Frontal cortex (tissue), 4 donors: ENCODE data around the gene DGKZ. TPM values are rescaled to one million over a fixed set of nuclear protein-coding genes. Genes with fewer than 3 reads are reported as not detected.
"Not testable (repeated sequence)": the region's sequence is repeated elsewhere in the genome, so short reads cannot be mapped to it uniquely, and the experiment has no call there.

Experiments
- DNase-seq, 2 donors: peaks; one replicate each; pipeline ENCODE4 v3.0.0; 2012; ENCODE audit warnings: low spot score in 2 of 2
- FAIRE-seq: peaks from 2 replicates; lab custom pipeline; 2012; peaks lifted over from hg19 to GRCh38; lab: Jason Lieb, UNC
- total RNA-seq: library from RNA; depleted of rRNA; stranded (reverse); fragments of >200 nt; gene quantifications from one replicate; pipeline ENCODE4 v1.2.3, GENCODE V29; 2014
- donor health status: control.
- donor health status: control.
- donor health status: control.

Gene DGKZ
- total RNA-seq, 1 donor from 2014 or later, result 43.2 TPM

GRCh38 chr11:46363455-46364005 is 16.3 kb downstream of the DGKZ start:
- FAIRE-seq, result no peak
- DNase-seq, result peak; percentile 70 to 72

DNA sequence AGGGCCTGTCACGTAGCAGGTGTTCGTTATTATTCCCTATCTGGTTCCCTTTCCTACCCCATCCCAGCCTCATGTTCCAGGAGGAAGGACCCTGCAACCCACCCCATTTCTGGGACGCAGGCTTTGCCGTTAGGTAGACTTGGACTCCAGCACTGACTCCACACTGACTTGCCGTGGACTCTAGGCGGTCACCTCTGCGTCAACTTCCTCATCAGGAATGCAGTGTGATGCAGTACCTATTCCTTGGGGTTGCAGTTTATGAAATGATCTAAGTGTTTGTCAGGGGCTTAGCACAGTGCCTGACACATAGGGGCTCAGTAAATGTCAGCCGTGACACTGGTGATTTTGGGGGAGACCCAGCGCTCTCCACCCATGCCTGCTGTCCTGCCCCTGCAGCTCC is 16.8 kb downstream of the DGKZ start:
- no peak for FAIRE-seq

DNA sequence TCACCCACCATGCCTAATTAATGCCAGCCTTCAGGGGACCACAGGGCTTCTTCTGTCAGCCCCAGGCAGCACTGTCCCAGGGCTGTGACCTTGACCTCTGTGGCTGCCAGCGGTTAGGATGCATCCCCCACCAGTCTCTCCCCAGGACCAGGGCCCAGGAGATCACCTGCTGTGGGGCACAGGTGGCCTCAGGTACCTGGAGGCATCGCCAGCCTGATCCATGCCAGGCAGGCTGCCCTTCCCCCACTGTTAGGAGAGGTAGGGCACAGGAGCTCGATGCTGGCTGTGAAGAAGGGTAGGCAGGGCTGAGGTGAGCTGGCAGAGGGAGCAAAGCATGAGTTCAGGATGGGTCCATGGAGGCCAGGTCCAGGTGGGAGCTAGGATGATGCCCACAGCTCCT is 17.5 kb downstream of the DGKZ start:
- DNase-seq (no peak), FAIRE-seq (no peak)

More for the DNA sequence above, 16.8 kb downstream of the DGKZ start:
- DNase-seq, result no peak

DNA sequence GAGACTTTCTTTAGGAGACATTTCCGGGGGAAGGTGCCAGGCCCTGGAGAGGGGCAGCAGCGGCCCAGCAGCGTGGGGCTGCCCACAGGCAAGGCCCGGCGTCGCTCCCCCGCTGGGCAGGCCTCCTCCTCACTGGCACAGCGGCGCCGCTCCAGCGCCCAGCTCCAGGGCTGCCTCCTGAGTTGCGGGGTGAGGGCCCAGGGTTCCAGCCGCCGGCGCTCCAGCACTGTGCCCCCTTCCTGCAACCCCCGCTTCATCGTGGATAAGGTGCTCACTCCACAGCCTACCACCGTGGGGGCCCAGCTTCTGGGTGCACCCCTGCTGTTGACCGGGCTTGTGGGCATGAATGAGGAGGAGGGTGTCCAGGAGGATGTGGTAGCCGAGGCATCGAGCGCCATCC is 19.0 kb downstream of the DGKZ start:
- no peak for FAIRE-seq
- no peak for DNase-seq

DNA sequence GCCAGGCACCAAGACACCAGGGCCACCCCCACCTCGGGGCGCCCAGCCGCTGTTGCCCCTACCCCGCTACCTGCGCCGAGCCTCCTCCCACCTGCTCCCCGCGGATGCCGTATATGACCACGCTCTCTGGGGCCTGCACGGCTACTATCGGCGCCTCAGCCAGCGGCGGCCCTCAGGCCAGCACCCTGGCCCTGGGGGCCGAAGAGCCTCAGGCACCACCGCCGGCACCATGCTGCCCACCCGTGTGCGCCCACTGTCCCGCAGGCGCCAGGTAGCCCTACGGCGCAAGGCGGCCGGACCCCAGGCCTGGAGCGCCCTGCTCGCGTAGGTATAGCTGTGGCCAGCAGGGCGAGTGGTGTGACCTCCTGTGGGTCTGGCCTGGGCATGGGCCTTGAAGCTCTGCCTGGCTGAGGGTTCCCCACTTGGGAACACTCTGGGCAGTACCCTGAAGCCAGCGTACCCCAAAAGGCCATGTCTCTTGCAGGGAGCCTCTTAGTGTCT is 19.4 kb downstream of the DGKZ start:
- DNase-seq (no peak), FAIRE-seq (no peak)

DNA sequence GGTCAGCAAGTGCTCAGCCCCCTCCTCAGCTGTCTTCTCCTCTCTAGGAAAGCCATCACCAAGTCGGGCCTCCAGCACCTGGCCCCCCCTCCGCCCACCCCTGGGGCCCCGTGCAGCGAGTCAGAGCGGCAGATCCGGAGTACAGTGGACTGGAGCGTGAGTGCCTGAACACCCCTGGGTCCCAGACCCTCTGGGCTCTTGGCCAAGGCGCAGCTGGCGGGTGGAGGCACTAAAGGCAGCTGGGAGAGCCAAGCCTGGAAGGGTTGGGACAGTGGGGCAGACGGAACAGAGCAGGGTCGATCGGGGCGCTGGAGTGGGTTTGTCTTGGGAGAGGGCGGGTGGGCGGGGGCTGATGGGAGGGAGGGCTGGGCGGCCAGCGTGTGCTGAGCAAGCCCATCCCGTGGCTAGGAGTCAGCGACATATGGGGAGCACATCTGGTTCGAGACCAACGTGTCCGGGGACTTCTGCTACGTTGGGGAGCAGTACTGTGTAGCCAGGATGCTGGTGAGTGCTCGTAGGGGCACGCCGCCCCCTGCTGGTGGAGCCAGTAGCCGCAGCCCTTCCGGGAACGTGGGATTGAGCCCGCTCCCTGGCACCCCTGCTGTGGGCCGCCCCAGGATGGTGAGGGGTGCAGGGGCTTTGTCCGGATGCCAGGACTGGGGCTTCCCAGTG is 20.1 kb downstream of the DGKZ start:
- peak; percentile 71 to 72 for DNase-seq
- no peak for FAIRE-seq

DNA sequence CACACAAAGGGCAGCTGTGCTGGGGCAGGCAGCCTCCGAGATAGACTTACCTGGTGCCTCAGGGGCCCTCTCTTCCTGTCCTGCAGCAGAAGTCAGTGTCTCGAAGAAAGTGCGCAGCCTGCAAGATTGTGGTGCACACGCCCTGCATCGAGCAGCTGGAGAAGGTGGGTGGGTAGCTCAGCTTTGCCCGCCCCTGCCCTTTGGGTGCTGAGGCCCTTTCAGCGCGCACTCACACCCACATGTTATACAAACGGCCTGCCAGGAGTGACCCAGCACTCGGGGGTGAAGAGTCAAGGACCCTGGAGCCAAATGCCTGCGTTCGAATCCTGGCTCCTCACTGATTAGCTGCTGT is 20.6 kb downstream of the DGKZ start:
- FAIRE-seq, result no peak

DNA sequence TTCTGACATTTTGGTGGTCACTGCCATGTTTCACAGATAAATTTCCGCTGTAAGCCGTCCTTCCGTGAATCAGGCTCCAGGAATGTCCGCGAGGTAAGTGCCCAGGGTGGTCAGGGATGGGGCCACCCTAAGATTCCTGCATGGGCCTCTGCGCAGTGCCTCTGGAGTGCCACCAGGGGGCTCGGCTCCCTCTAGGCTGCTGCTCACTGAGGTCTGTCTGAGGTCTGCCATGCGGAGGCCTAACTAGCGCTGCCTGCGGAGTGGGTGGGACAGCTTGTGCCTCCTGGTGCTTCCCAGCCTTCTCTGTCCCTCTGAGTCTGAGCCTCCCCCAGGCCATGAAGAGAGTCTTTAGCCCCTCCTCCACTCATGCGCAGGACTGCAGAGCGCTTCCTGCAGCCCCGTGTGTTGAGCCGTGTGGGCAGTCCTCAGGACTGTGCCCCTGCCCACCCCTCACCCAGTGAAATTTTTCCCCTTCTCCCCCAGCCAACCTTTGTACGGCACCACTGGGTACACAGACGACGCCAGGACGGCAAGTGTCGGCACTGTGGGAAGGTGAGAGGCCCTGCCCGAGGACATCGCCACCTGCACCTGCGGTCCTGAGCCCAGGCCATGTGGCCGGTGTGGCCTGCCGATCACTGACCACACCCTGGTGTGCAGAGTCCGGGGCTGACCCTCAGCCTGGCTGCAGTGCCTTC is 22.3 kb downstream of the DGKZ start:
- DNase-seq, result no peak
- FAIRE-seq, result no peak

More for the DNA sequence above, 20.6 kb downstream of the DGKZ start:
- no peak for DNase-seq

GRCh38 chr11:46370253-46370652 is 23.0 kb downstream of the DGKZ start:
- FAIRE-seq, result no peak

GRCh38 chr11:46371262-46371661 is 24.0 kb downstream of the DGKZ start:
- FAIRE-seq, DNase-seq: not testable (repeated sequence)

More at GRCh38 chr11:46370253-46370652, 23.0 kb downstream of the DGKZ start:
- DNase-seq, result no peak

- DNase-seq (no peak), FAIRE-seq (no peak)
Measured at GRCh38 chr11:46372086-46372485, 24.8 kb downstream of the DGKZ start.

DNA sequence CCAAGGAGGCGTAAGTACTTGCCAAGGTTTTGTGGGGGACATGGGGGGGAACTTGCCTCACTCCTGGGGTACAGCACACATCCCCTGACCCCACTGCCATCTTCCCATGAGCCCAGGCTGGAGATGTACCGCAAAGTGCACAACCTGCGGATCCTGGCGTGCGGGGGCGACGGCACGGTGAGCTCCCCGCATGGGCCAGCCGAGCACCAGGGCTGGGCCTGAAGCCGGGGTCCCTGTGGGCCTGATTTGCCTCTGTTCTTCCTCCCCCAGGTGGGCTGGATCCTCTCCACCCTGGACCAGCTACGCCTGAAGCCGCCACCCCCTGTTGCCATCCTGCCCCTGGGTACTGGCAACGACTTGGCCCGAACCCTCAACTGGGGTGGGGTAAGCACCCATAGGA is 25.2 kb downstream of the DGKZ start:
- FAIRE-seq, result not testable (repeated sequence)

GRCh38 chr11:46373787-46374740 is 26.8 kb downstream of the DGKZ start:
- DNase-seq (no peak), FAIRE-seq (no peak)

More for the DNA sequence above, 25.2 kb downstream of the DGKZ start:
- not testable (repeated sequence) for DNase-seq

DNA sequence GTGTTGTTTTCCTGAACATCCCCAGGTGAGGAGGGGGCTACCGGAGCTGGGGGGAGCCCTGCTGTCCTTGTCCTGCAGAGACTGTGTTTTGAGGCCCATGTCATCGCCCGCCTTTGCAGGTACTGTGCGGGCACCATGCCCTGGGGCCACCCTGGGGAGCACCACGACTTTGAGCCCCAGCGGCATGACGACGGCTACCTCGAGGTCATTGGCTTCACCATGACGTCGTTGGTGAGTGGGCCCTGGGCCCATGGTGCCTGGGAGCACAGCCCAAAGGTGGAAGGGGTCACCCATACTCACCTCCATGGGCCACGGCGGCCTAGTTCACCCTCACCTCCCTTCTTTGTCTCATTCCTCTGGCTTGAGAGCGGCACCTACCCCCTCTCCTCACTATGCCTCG is 27.6 kb downstream of the DGKZ start:
- no peak for FAIRE-seq
- no peak for DNase-seq

DNA sequence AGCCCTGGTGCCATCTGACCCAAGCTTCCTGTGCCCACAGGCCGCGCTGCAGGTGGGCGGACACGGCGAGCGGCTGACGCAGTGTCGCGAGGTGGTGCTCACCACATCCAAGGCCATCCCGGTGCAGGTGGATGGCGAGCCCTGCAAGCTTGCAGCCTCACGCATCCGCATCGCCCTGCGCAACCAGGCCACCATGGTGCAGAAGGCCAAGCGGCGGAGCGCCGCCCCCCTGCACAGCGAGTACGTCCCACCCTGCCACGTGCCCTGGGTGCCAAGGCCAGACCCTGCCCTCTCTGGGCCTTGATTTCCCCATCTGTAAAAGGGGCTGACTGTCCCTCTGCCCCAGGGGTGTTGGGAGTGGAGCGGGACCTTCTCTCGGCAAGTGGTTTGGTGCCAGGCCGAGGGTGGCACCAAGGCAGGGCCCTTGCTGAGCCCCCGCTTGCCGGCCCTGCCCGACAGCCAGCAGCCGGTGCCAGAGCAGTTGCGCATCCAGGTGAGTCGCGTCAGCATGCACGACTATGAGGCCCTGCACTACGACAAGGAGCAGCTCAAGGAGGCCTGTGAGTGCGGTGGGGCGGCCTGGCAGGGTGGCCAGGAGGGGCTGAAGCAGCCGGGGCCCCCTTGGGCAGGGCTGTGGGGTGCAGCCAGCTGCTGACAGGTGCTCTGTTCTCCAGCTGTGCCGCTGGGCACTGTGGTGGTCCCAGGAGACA is 28.3 kb downstream of the DGKZ start:
- DNase-seq (no peak), FAIRE-seq (no peak)

DNA sequence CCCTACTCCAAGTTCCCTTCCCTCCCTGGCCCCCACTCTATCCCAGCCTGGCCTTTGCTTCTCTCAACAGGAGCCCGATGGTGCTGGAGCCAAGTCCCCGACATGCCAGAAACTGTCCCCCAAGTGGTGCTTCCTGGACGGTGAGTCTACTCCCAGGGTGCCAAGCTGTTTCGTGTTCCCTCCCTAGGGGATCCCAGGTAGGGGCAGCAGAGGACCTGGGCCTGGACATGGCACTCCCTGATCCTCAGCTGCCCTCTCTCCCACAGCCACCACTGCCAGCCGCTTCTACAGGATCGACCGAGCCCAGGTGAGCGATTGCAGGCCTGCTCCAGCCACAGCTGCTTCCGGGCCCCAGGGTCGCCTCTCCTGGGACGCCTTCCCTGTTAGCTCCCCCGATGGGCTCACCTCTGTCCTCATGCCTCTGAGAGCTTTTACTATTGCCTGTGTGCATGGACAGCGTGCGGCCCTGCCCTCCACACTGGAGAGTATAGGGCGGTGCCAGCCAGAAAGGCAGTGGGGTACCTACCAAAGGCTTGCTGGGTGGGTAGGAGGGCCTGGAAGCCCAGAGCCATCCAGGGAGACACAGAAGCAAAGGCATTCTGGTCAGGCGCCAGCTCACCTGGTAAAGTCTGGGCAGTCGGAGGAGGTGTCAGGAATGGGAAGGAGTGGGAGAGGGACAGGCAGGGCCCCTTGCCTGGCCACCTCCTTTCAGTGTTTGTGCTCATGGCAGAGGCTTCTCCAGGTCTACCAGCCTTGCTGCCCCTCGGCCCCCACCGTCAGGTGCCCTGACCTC is 29.2 kb downstream of the DGKZ start:
- no peak for FAIRE-seq

DNA sequence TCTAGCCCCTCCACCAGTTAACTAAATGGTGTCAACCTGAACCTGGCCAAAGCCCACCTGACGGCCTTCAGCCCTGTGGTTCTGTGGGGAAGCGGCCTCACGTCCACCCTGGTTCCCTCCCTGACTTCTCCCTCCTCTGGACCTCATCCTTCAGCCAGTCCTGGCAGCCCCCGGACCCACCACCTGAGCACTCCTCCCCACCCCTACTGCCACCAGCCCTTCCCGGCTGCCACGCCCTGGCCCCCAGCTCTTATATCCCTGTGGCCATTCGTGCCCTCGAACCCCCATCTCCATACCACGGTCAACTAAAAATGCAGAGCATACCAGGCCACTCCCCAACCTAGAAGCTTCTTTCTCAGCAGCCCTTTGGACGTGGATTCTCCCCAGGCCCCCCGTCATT is 30.0 kb downstream of the DGKZ start:
- DNase-seq (no peak), FAIRE-seq (no peak)

More for the DNA sequence above, 29.2 kb downstream of the DGKZ start:
- DNase-seq, result no peak

DNA sequence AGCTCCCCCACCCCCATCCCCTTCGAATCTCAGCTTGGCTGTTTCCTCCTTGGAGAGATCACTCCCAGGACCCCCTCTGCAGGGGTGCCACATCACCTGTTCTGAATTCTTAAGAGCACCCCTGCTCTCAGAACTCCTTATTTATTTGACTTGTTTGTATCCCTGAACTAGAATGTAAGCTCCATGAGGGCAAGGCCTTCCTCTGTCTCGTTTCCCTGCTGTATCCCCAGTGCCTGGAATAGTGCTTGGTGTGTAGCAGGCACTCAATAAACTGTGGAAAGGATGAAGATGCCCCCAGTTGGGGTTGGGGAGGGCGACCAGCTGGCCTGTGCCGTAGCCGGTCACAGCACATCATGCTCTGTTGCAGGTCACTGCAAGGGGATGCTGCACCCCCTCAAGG is 30.6 kb downstream of the DGKZ start:
- DNase-seq (no peak), FAIRE-seq (no peak)

DNA sequence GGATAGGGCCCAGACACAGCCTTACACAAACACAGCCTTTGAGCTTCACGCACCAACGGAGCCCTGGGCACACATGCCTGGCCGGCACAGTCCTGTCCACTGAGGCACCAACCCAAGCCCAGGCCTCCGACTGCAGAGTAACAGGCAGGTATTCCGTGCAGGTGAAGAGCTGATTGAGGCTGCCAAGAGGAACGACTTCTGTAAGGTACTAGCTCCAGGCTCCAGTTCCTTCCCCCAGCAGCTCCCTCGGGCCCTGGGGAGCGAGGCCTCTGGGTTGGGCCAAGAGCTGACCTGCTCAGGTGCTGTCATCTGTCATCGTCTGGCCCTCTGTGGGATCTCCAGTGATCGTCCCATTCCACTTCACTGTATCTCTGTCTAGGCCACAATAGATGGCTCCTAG is 31.0 kb downstream of the DGKZ start:
- no peak for DNase-seq
- FAIRE-seq, result no peak
